22Rv1 (cell line): ENCODE results near the gene ALDOA.

Experiments
- CTCF ChIP-seq: fragments of 450-650 bp; IDR thresholded peaks from 2 replicates; pipeline ENCODE4 v1.5.1; 2017; ENCODE audit warnings: mild to moderate bottlenecking
- ZFX ChIP-seq: fragments of 450-650 bp; IDR thresholded peaks from 2 replicates; pipeline ENCODE4 v1.6.1; 2017; ENCODE audit warnings: antibody characterized with exemption, borderline replicate concordance

GRCh38 chr16:30026449-30026848, 39.1 kb upstream of the ALDOA start:
- TF ChIP-seq CTCF (no peak), ZFX (no peak)
